ENCODE results near the gene FBXW9. TPM values are rescaled to one million over a fixed set of nuclear protein-coding genes. Genes with fewer than 3 reads are reported as not detected.
A peak's percentile ranks its signal among the peaks of the same experiment; 100 is the strongest.

FBXW9 gene
- total RNA-seq, 1 donor from 2014 or later = 6.0 TPM

- intact Hi-C loops (cut with DNase I) = no loop called here
- Histone ChIP-seq H3K9me3 (no peaks in the 10 kb centered on the region), H3K36me3 (peaks cover 7% of the 10 kb centered on the region), H3K27ac (no peak overlapping the region), H3K4me3 (no peak overlapping the region), H3K27me3 (ENCODE audit: low read depth) (no peaks in the 10 kb centered on the region), H3K4me1 (peaks cover 8% of the 10 kb centered on the region)
- no peak for TF ChIP-seq CTCF (IDR thresholded peaks at IDR 0.05)
- ATAC-seq (no peak), DNase-seq (no peak)
Observed at GRCh38 chr19:12641456-12641855, 55.0 kb downstream of the FBXW9 start.

GRCh38 chr19:12639901-12640613, 56.4 kb downstream of the FBXW9 start:
- Histone ChIP-seq H3K4me1 (peaks cover 8% of the 10 kb centered on the region), H3K4me3 (peak overlapping the region; percentile 33), H3K27me3 (ENCODE audit: low read depth) (no peaks in the 10 kb centered on the region), H3K36me3 (peaks cover 4% of the 10 kb centered on the region), H3K9me3 (no peaks in the 10 kb centered on the region), H3K27ac (no peak overlapping the region)
- intact Hi-C loops (cut with DNase I) = no loop called here
- peak; percentile 84 for TF ChIP-seq CTCF (IDR thresholded peaks at IDR 0.05)
- peak; percentile 90 for DNase-seq
- ATAC-seq = peak; percentile 95

Other genes starting within 250 kb of the FBXW9 start
- gene ZNF709, start 211.8 kb downstream of the FBXW9 start, total RNA-seq = 3.9 TPM
- 15.4 TPM for gene ZNF564, start 145.1 kb downstream of the FBXW9 start, total RNA-seq
- gene ZNF490, start 85.8 kb downstream of the FBXW9 start, total RNA-seq = 10.3 TPM
- 27.2 TPM for gene ZNF791, start 85.7 kb downstream of the FBXW9 start, total RNA-seq
- gene MAN2B1, start 29.9 kb downstream of the FBXW9 start, total RNA-seq = 251 TPM
- 8.6 TPM for gene WDR83, start 29.8 kb downstream of the FBXW9 start, total RNA-seq
- 77.0 TPM for gene DHPS, start 14.8 kb downstream of the FBXW9 start, total RNA-seq
- not detected for gene GNG14, start 8.6 kb downstream of the FBXW9 start, total RNA-seq
- gene TNPO2, start 27.3 kb upstream of the FBXW9 start, total RNA-seq = 42.7 TPM
- 154 TPM for gene TRIR, start 38.1 kb upstream of the FBXW9 start, total RNA-seq
- gene GET3, start 40.9 kb upstream of the FBXW9 start, total RNA-seq = 57.5 TPM
- gene BEST2, start 55.2 kb upstream of the FBXW9 start, total RNA-seq = not detected
- 57.5 TPM for gene HOOK2, start 78.9 kb upstream of the FBXW9 start, total RNA-seq
- 131 TPM for gene JUNB, start 94.9 kb upstream of the FBXW9 start, total RNA-seq
- 101 TPM for gene PRDX2, start 105.2 kb upstream of the FBXW9 start, total RNA-seq
- 1.5 TPM for gene THSD8, start 105.4 kb upstream of the FBXW9 start, total RNA-seq
- gene RNASEH2A, start 110.0 kb upstream of the FBXW9 start, total RNA-seq = 10.9 TPM
- not detected for gene RTBDN, start 137.9 kb upstream of the FBXW9 start, total RNA-seq
- gene MAST1, start 141.9 kb upstream of the FBXW9 start, total RNA-seq = 0.15 TPM
- gene DNASE2, start 184.8 kb upstream of the FBXW9 start, total RNA-seq = 101 TPM
- gene KLF1, start 190.6 kb upstream of the FBXW9 start, total RNA-seq = 0.24 TPM
- gene GCDH, start 194.5 kb upstream of the FBXW9 start, total RNA-seq = 23.9 TPM
- gene SYCE2, start 222.7 kb upstream of the FBXW9 start, total RNA-seq = not detected
- 44.4 TPM for gene FARSA, start 237.1 kb upstream of the FBXW9 start, total RNA-seq
- gene CALR, start 242.0 kb upstream of the FBXW9 start, total RNA-seq = 872 TPM
- gene RAD23A, start 249.2 kb upstream of the FBXW9 start, total RNA-seq = 93.3 TPM